K562 (cell line): ENCODE data around the gene CDC6. TPM values are rescaled to one million over a fixed set of nuclear protein-coding genes. Genes with fewer than 3 reads are reported as not detected.
A peak's percentile ranks its signal among the peaks of the same experiment; 100 is the strongest.

Experiments used
- CEBPB ChIP-seq: fragments of 450-650 bp; IDR thresholded peaks from 2 replicates; pipeline ENCODE4 v1.6.1; 2016; ENCODE audit warnings: missing genetic modification characterization, missing compliant biosample characterization
- CLOCK ChIP-seq: fragments of 250-450 bp; sonication (Bioruptor Pico); IDR thresholded peaks from 2 replicates; pipeline ENCODE4 v1.4.0; 2020; ENCODE audit warnings: mild to moderate bottlenecking, moderate library complexity, borderline replicate concordance
- EGR1 ChIP-seq: fragments of 450-650 bp; conservative IDR thresholded peaks from 2 replicates; pipeline ENCODE4 v1.6.1; 2017; ENCODE audit warnings: mild to moderate bottlenecking
- ELF4 ChIP-seq: fragments of 450-650 bp; formaldehyde crosslinking; IDR thresholded peaks from 2 replicates; pipeline ENCODE4 v1.4.0; 2022; ENCODE audit warnings: missing genetic modification characterization
- FOXJ3 ChIP-seq: sonication (generic); formaldehyde crosslinking; IDR thresholded peaks from 2 replicates; pipeline ENCODE4 v1.4.0; 2020; ENCODE audit warnings: mild to moderate bottlenecking, missing genetic modification reagents
- FUS ChIP-seq: fragments of 200-400 bp; formaldehyde crosslinking; optimal IDR thresholded peaks from 2 replicates; pipeline ENCODE3; 2017; ENCODE audit warnings: low read depth, low read length
- HMBOX1 ChIP-seq: sonication (generic); IDR thresholded peaks from 2 replicates; pipeline ENCODE4 v1.6.1; 2016
- ID3 ChIP-seq, 2 experiments: fragments of 250-450 bp in 1 of 2; fragments of 450-650 bp in 1 of 2; sonication (Bioruptor Pico) in 1 of 2; IDR thresholded peaks; 2 replicates each; pipeline versions ENCODE4 v1.6.1 to v1.8.0; 2016 to 2021; ENCODE audit warnings: mild to moderate bottlenecking in 2 of 2, moderate library complexity in 2 of 2, missing compliant biosample characterization in 1 of 2, missing genetic modification characterization in 1 of 2
- ILK ChIP-seq: fragments of 450-650 bp; IDR thresholded peaks from 2 replicates; pipeline ENCODE4 v1.6.1; 2016; ENCODE audit warnings: missing genetic modification characterization, low read depth, mild to moderate bottlenecking, missing compliant biosample characterization, moderate library complexity, borderline replicate concordance
- KLF1 ChIP-seq: fragments of 450-650 bp; IDR thresholded peaks from 2 replicates; pipeline ENCODE4 v1.6.1; 2016; ENCODE audit warnings: missing genetic modification characterization, missing compliant biosample characterization
- MTA2 ChIP-seq: fragments of 450-650 bp; IDR thresholded peaks from 2 replicates; pipeline ENCODE4 v1.6.1; 2016; ENCODE audit warnings: low read depth
- MTA3 ChIP-seq: fragments of 450-650 bp; formaldehyde crosslinking; IDR thresholded peaks from 2 replicates; pipeline ENCODE4 v1.6.1; 2017; ENCODE audit warnings: mild to moderate bottlenecking, borderline replicate concordance
- NR4A1 ChIP-seq, 2 experiments: fragments of 250-450 bp in 1 of 2; fragments of 450-650 bp in 1 of 2; sonication (Bioruptor Pico) in 1 of 2; IDR thresholded peaks; 2 replicates each; pipeline versions ENCODE4 v1.4.0 to v1.6.1; 2016 to 2020; ENCODE audit warnings: mild to moderate bottlenecking in 2 of 2, missing compliant biosample characterization in 1 of 2, missing genetic modification characterization in 1 of 2, moderate library complexity in 1 of 2
- PHF8 ChIP-seq: fragments of 200-600 bp; sonication (generic); IDR thresholded peaks from 2 replicates; pipeline ENCODE4 v1.6.1; 2012; ENCODE audit warnings: mixed run types, mild to moderate bottlenecking, inconsistent platforms, low read length, moderate library complexity, borderline replicate concordance
- RB1 ChIP-seq: fragments of 450-650 bp; IDR thresholded peaks from 2 replicates; pipeline ENCODE4 v1.6.1; 2017; ENCODE audit warnings: low read depth, mild to moderate bottlenecking
- RBM22 ChIP-seq: fragments of 200-400 bp; formaldehyde crosslinking; IDR thresholded peaks from 2 replicates; pipeline ENCODE4 v1.6.1; 2018; ENCODE audit warnings: low read length, low read depth; ENCODE audit not compliant: poor library complexity, severe bottlenecking
- SMAD1 ChIP-seq: fragments of 150-350 bp; IDR thresholded peaks from 2 replicates; pipeline ENCODE4 v1.6.1; 2014; ENCODE audit warnings: low read length, low read depth; ENCODE audit not compliant: partially characterized antibody
- SOX6 ChIP-seq: fragments of 450-650 bp; IDR thresholded peaks from 2 replicates; pipeline ENCODE4 v1.6.1; 2014; ENCODE audit warnings: mild to moderate bottlenecking
- TCFL5 ChIP-seq: fragments of 250-450 bp; sonication (Bioruptor Pico); conservative IDR thresholded peaks from 2 replicates; pipeline ENCODE4 v1.6.1; 2021; ENCODE audit warnings: mild to moderate bottlenecking, moderate library complexity, matching md5 sums
- ZNF445 ChIP-seq: fragments of 250-450 bp; sonication (Bioruptor Pico); IDR thresholded peaks from 2 replicates; pipeline ENCODE4 v1.4.0; 2020; ENCODE audit warnings: low read depth, mild to moderate bottlenecking, moderate library complexity
- ZNF584 ChIP-seq: fragments of 200-800 bp; sonication (Bioruptor generic); IDR thresholded peaks from 2 replicates; pipeline ENCODE4 v1.6.1; 2016; ENCODE audit warnings: low read depth, mild to moderate bottlenecking, missing genetic modification characterization, missing compliant biosample characterization
- ZNF644 ChIP-seq: fragments of 200-800 bp; sonication (Bioruptor generic); IDR thresholded peaks from 2 replicates; pipeline ENCODE4 v1.6.1; 2016; ENCODE audit warnings: low read depth, missing genetic modification characterization, missing compliant biosample characterization
- ZNF764 ChIP-seq: fragments of 250-450 bp; sonication (Bioruptor Pico); IDR thresholded peaks from 2 replicates; pipeline ENCODE4 v1.4.0; 2020; ENCODE audit warnings: low read depth, mild to moderate bottlenecking, moderate library complexity
- ZZZ3 ChIP-seq: fragments of 450-650 bp; IDR thresholded peaks from 2 replicates; pipeline ENCODE4 v1.6.1; 2016; ENCODE audit warnings: antibody characterized with exemption, mild to moderate bottlenecking, moderate library complexity
- polyA plus RNA-seq, 8 experiments: library from polyadenylated mRNA; depleted of rRNA in 4 of 8; stranded (reverse) in 5 of 8; unstranded in 3 of 8; fragments of >200 nt; fragmentation: Nextera tagmentation in 2 of 8; fragmentation: Illumina TruSeq in 1 of 8; extraction: Ambion mirVana in 2 of 8; extraction: Trizol in 1 of 8; gene quantifications; 2 replicates each; pipeline versions ENCODE4 v1.2.1 to v1.2.3, GENCODE V29; 2011 to 2014; ENCODE audit warnings: inconsistent platforms in 1 of 8, missing spikeins in 1 of 8
- total RNA-seq, 7 experiments: library from RNA; depleted of rRNA in 6 of 7; stranded (reverse); fragments of >200 nt in 6 of 7; fragmentation: Illumina TruSeq in 2 of 7; extraction: Trizol in 2 of 7; gene quantifications; 2 replicates each; pipeline versions ENCODE4 v1.2.1 to v1.2.3, GENCODE V29; 2011 to 2021; ENCODE audit warnings: low replicate concordance in 1 of 7

Gene CDC6
- total and polyA plus RNA-seq, 9 of the 15 experiments (the other 6 are each of a cell fraction or from before 2014, with no cell fraction given), result 29.6 to 141 (median 106) TPM

GRCh38 chr17:40287494-40288369 is at the start of gene CDC6 (continued):
- no peak for TF ChIP-seq ZNF764 (CRISPR knock-in tag)
- TF ChIP-seq CLOCK (CRISPR knock-in tag), result no peak
- no peak for TF ChIP-seq ZNF445
- TF ChIP-seq PHF8, result peak; percentile 84; the same call in 1 of the 2 replicates
- TF ChIP-seq ILK (tag), result no peak
- TF ChIP-seq KLF1 (tag), result no peak
- no peak for TF ChIP-seq NR4A1 (CRISPR knock-in tag; IDR thresholded peaks at IDR 0.05)
- TF ChIP-seq NR4A1 (tag; IDR thresholded peaks at IDR 0.05), result no peak
- no peak for TF ChIP-seq FUS
- no peak for TF ChIP-seq ZNF644 (tag)
- TF ChIP-seq SMAD1, result peak; percentile 84
- peak; percentile 97 for TF ChIP-seq RB1
- TF ChIP-seq MTA3, result peak; percentile 78; the same call in 1 of the 2 replicates
- no peak for TF ChIP-seq ID3 (CRISPR knock-in tag; IDR thresholded peaks at IDR 0.05)
- TF ChIP-seq ID3 (tag; IDR thresholded peaks at IDR 0.05), result 0 out of 2 replicates have a peak, but pooled peaks have one; percentile 22
- TF ChIP-seq ELF4 (CRISPR knock-in tag), result no peak
- TF ChIP-seq ZZZ3, result peak; percentile 94
- TF ChIP-seq SOX6, result peak; percentile 45; the same call in 1 of the 2 replicates
- no peak for TF ChIP-seq MTA2
- TF ChIP-seq ZNF584 (CRISPR knock-in tag), result no peak
- TF ChIP-seq TCFL5, result no peak
- TF ChIP-seq HMBOX1, result no peak
- peak; percentile 88 for TF ChIP-seq RBM22
- TF ChIP-seq CEBPB, result no peak
- no peak for TF ChIP-seq FOXJ3
- TF ChIP-seq EGR1, result no peak; the same call in 1 of the 2 replicates
